Tibial artery (tissue), 4 donors: Measurements from ENCODE around the gene FOXO6.

Experiments used
- DNase-seq, 2 donors: peaks; one replicate each; pipeline ENCODE4 v3.0.0-alpha.2; 2019
- H3K27ac ChIP-seq, 2 donors: fragments of 200-600 bp; sonication (generic) in 1 of 2; 1 replicate in 1 of 2; 2 replicates in 1 of 2; pipeline ENCODE4 v1.5.1; 2018 to 2019; ENCODE audit warnings: mild to moderate bottlenecking in 1 of 2
- H3K27me3 ChIP-seq, 2 donors: fragments of 200-600 bp; sonication (generic) in 1 of 2; one replicate each; pipeline versions ENCODE4 v1.5.1 to v1.6.0; 2016 to 2019
- H3K36me3 ChIP-seq, 3 donors: fragments of 200-600 bp; sonication (generic) in 2 of 3; one replicate each; pipeline ENCODE4 v1.5.1; 2016 to 2019; ENCODE audit warnings: mild to moderate bottlenecking in 2 of 3
- H3K4me1 ChIP-seq, 4 donors: fragments of 200-600 bp; sonication (generic) in 2 of 4; 1 replicate in 3 of 4; 2 replicates in 1 of 4; pipeline ENCODE4 v1.5.1; 2016 to 2019
- H3K4me3 ChIP-seq, 2 donors: fragments of 200-600 bp; sonication (generic) in 1 of 2; 1 replicate in 1 of 2; 2 replicates in 1 of 2; pipeline ENCODE4 v1.5.1; 2018 to 2019; ENCODE audit warnings: mild to moderate bottlenecking in 2 of 2
- H3K9me3 ChIP-seq, 3 donors: fragments of 200-600 bp; sonication (generic) in 1 of 3; one replicate each; pipeline ENCODE4 v1.5.1; 2016 to 2019
- CTCF ChIP-seq, 2 experiments: fragments of 200-600 bp in 1 of 2; fragments of 450-650 bp in 1 of 2; IDR thresholded peaks; one replicate each; pipeline ENCODE4 v1.5.1; 2017 to 2019; ENCODE audit warnings: antibody characterized with exemption in 2 of 2, mild to moderate bottlenecking in 1 of 2, moderate library complexity in 1 of 2
- intact Hi-C: fragments of 100-400 bp; cut with DNase I; formaldehyde crosslinking; loops from one replicate; pipeline ENCODE4 v1.15.0; 2023; ENCODE audit warnings: low total_unique reads

The FOXO6 gene

GRCh38 chr1:41315871-41316270, 45.4 kb upstream of the FOXO6 start:
- no peak for TF ChIP-seq CTCF (IDR thresholded peaks at IDR 0.05)
- DNase-seq, result no peak
- Histone ChIP-seq H3K9me3 (no peaks in the 10 kb centered on the region), H3K27me3 (no peaks in the 10 kb centered on the region), H3K4me3 (no peak overlapping the region), H3K4me1 (peaks cover 0 to 19% (median 17%) of the 10 kb centered on the region in 4 donors), H3K36me3 (no peaks in the 10 kb centered on the region), H3K27ac (no peak overlapping the region)
- intact Hi-C loops, result no loop called here

GRCh38 chr1:41317361-41317760, 43.9 kb upstream of the FOXO6 start:
- no peaks in the 10 kb centered on the region for H3K9me3 ChIP-seq
- DNase-seq, result no peak
- TF ChIP-seq CTCF (IDR thresholded peaks at IDR 0.05), result no peak
- H3K4me1 ChIP-seq, result peaks cover 0 to 21% (median 18%) of the 10 kb centered on the region in 4 donors
- H3K27ac ChIP-seq, result no peak overlapping the region
- H3K27me3 ChIP-seq, result no peaks in the 10 kb centered on the region
- intact Hi-C loops, result no loop called here
- no peaks in the 10 kb centered on the region for H3K36me3 ChIP-seq
- no peak overlapping the region for H3K4me3 ChIP-seq

GRCh38 chr1:41318135-41318534, 43.1 kb upstream of the FOXO6 start:
- H3K4me1 ChIP-seq, result peaks cover 0 to 21% (median 18%) of the 10 kb centered on the region in 4 donors
- H3K4me3 ChIP-seq, result no peak overlapping the region
- no peak for TF ChIP-seq CTCF (IDR thresholded peaks at IDR 0.05)
- no peaks in the 10 kb centered on the region for H3K9me3 ChIP-seq
- no peaks in the 10 kb centered on the region for H3K27me3 ChIP-seq
- H3K36me3 ChIP-seq, result no peaks in the 10 kb centered on the region
- intact Hi-C loops, result no loop called here
- H3K27ac ChIP-seq, result no peak overlapping the region
- no peak for DNase-seq

GRCh38 chr1:41319106-41319755, 42.0 kb upstream of the FOXO6 start:
- Histone ChIP-seq H3K27me3 (no peaks in the 10 kb centered on the region), H3K4me1 (peaks cover 0 to 21% (median 18%) of the 10 kb centered on the region in 4 donors), H3K27ac (peak overlapping the region; percentile 32 to 79), H3K36me3 (no peaks in the 10 kb centered on the region), H3K9me3 (no peaks in the 10 kb centered on the region), H3K4me3 (no peak overlapping the region)
- intact Hi-C loops, result no loop called here
- TF ChIP-seq CTCF (IDR thresholded peaks at IDR 0.05), result no peak
- DNase-seq, result no peak

- Histone ChIP-seq H3K4me1 (peaks cover 0 to 21% (median 18%) of the 10 kb centered on the region in 4 donors), H3K27ac (peak overlapping the region; percentile 32 to 79), H3K9me3 (no peaks in the 10 kb centered on the region), H3K36me3 (no peaks in the 10 kb centered on the region), H3K27me3 (no peaks in the 10 kb centered on the region), H3K4me3 (no peak overlapping the region)
- peak; percentile 52 to 84 for DNase-seq
- intact Hi-C loops, result no loop called here
- TF ChIP-seq CTCF (IDR thresholded peaks at IDR 0.05), result no peak
Measured at GRCh38 chr1:41319807-41320711, 41.2 kb upstream of the FOXO6 start.
